K562 (cell line): ENCODE measurements around the gene RNF40. TPM values are rescaled to one million over a fixed set of nuclear protein-coding genes. Genes with fewer than 3 reads are reported as not detected.
A peak's percentile ranks its signal among the peaks of the same experiment; 100 is the strongest.

Source experiments
- ATAC-seq: fragments of 200-7000 bp; cut with Tn5 transposase; 3 replicates; pipeline ENCODE4 v1.9.1; 2020; ENCODE audit warnings: moderate library complexity
- BruUV-seq: library from RNA; stranded (reverse); fragments of 400-500 nt; replicated peaks from 2 replicates; lab custom pipeline; 2021; lab: Mats Ljungman, UMichigan
- CTCF ChIA-PET: fragments of 300-600 bp; formaldehyde crosslinking; extraction: SDS; loops from one replicate; lab custom pipeline; 2021; ENCODE audit warnings: low intra/inter-chr PET ratio; lab: Yijun Ruan, JAX
- POLR2A ChIA-PET: fragments of 300-600, 350-650 bp; sonication (Branson Sonifier 250); formaldehyde crosslinking; extraction: SDS; loops from one replicate; lab custom pipeline; 2021; ENCODE audit warnings: antibody characterized with exemption, inconsistent platforms; lab: Yijun Ruan, JAX
- DNase-seq, 4 experiments: peaks; one replicate each; pipeline versions ENCODE4 v3.0.0 to v3.0.0-alpha.2; 2011 to 2018; ENCODE audit warnings: low spot score in 3 of 4, mixed read lengths in 3 of 4; ENCODE audit errors: extremely low read depth in 1 of 4
- FAIRE-seq: peaks from 2 replicates; lab custom pipeline; 2011; peaks lifted over from hg19 to GRCh38; lab: Jason Lieb, UNC
- H2AFZ ChIP-seq: 2 replicates; pipeline ENCODE4 v1.6.0; 2011; ENCODE audit warnings: low read depth, low read length, control low read depth, inconsistent platforms
- H3K27ac ChIP-seq: fragments of 200-600 bp; 3 replicates; pipeline ENCODE4 v1.8.0; 2011; ENCODE audit warnings: low read depth, mild to moderate bottlenecking, control low read depth, inconsistent platforms, low read length, moderate library complexity, mixed read lengths; ENCODE audit errors: extremely low read depth
- H3K27me3 ChIP-seq, 2 experiments: fragments of 300-600 bp in 1 of 2; 2 replicates in 1 of 2; 3 replicates in 1 of 2; pipeline versions ENCODE4 v1.6.0 to v1.8.0; 2011; ENCODE audit warnings: inconsistent platforms in 2 of 2, low read length in 2 of 2, mild to moderate bottlenecking in 1 of 2, mixed read lengths in 1 of 2, moderate library complexity in 1 of 2; ENCODE audit not compliant: control insufficient read depth in 2 of 2, insufficient read depth in 2 of 2
- H3K36me3 ChIP-seq: fragments of 300-600 bp; 3 replicates; pipeline ENCODE4 v1.8.0; 2011; ENCODE audit warnings: mild to moderate bottlenecking, low read length, inconsistent platforms; ENCODE audit not compliant: control insufficient read depth, insufficient read depth
- H3K4me1 ChIP-seq, 2 experiments: fragments of 200-600 bp in 1 of 2; replicated peaks in 1 of 2; 2 replicates in 1 of 2; 3 replicates in 1 of 2; pipeline versions ENCODE4 v1.5.1 to v1.8.0; 2011; ENCODE audit warnings: inconsistent platforms in 2 of 2, low read length in 2 of 2, mild to moderate bottlenecking in 1 of 2, mixed read lengths in 1 of 2, moderate library complexity in 1 of 2; ENCODE audit not compliant: control insufficient read depth in 2 of 2, insufficient read depth in 2 of 2
- H3K4me2 ChIP-seq: 2 replicates; pipeline ENCODE4 v1.6.1; 2011; ENCODE audit warnings: low read length, control low read depth, inconsistent platforms, mixed read lengths; ENCODE audit not compliant: insufficient read depth
- H3K4me3 ChIP-seq: fragments of 200-600 bp; sonication (generic), shearing (Covaris generic); 2 replicates; pipeline ENCODE4 v1.5.1; 2016; ENCODE audit warnings: control low read depth, inconsistent platforms
- H3K79me2 ChIP-seq: fragments of 200-600 bp; 3 replicates; pipeline ENCODE4 v1.8.0; 2011; ENCODE audit warnings: low read length, inconsistent platforms; ENCODE audit not compliant: control insufficient read depth, insufficient read depth
- H3K9ac ChIP-seq, 2 experiments: 2 replicates each; pipeline versions ENCODE4 v1.6.0 to v1.6.1; 2011; ENCODE audit warnings: low read depth in 2 of 2, low read length in 2 of 2, control low read depth in 1 of 2, inconsistent platforms in 1 of 2, mild to moderate bottlenecking in 1 of 2, mixed read lengths in 1 of 2; ENCODE audit not compliant: insufficient read depth in 1 of 2
- H3K9me1 ChIP-seq: one replicate; pipeline ENCODE4 v1.6.0; 2011; ENCODE audit warnings: inconsistent platforms, mild to moderate bottlenecking, low read length, moderate library complexity; ENCODE audit not compliant: control insufficient read depth, insufficient read depth
- H3K9me3 ChIP-seq: replicated peaks from 2 replicates; pipeline ENCODE4 v1.5.1; 2011; ENCODE audit warnings: low read depth, low read length, inconsistent platforms; ENCODE audit not compliant: control insufficient read depth, insufficient read depth
- H4K20me1 ChIP-seq: replicated peaks from 2 replicates; pipeline ENCODE4 v1.6.1; 2011; ENCODE audit warnings: low read length, inconsistent platforms, mixed read lengths; ENCODE audit not compliant: control insufficient read depth, insufficient read depth
- ZNF121 ChIP-seq: sonication (generic); formaldehyde crosslinking; conservative IDR thresholded peaks from 2 replicates; pipeline ENCODE4 v1.8.0; 2022; ENCODE audit warnings: missing genetic modification reagents
- WGBS: fragments of 100-300 bp; shearing (Covaris generic); methylation state at CpG from one replicate; pipeline ENCODE4 v1.1.6; 2016; ENCODE audit warnings: low coverage, mixed read lengths; ENCODE audit not compliant: insufficient coverage; ENCODE audit errors: missing lambda C conversion rate; 5-methylcytosine and 5-hydroxymethylcytosine counted together
- in situ Hi-C: fragments of 300-500 bp; cut with MboI; formaldehyde crosslinking; loops from 4 replicates; pipeline ENCODE4 v1.15.0; 2018; ENCODE audit warnings: inconsistent platforms, mixed read lengths
- intact Hi-C: fragments of 100-400 bp; cut with micrococcal nuclease; formaldehyde crosslinking; loops from 2 replicates; pipeline ENCODE4 v1.14.2; 2022
- polyA plus RNA-seq, 8 experiments: library from polyadenylated mRNA; depleted of rRNA in 4 of 8; stranded (reverse) in 5 of 8; unstranded in 3 of 8; fragments of >200 nt; fragmentation: Nextera tagmentation in 2 of 8; fragmentation: Illumina TruSeq in 1 of 8; extraction: Ambion mirVana in 2 of 8; extraction: Trizol in 1 of 8; gene quantifications; 2 replicates each; pipeline versions ENCODE4 v1.2.1 to v1.2.3, GENCODE V29; 2011 to 2014; ENCODE audit warnings: inconsistent platforms in 1 of 8, missing spikeins in 1 of 8
- small RNA-seq: library from RNA; depleted of rRNA; stranded (forward); fragments of <200 nt; gene quantifications from one replicate; pipeline ENCODE3, GENCODE V24; 2014
- total RNA-seq, 7 experiments: library from RNA; depleted of rRNA in 6 of 7; stranded (reverse); fragments of >200 nt in 6 of 7; fragmentation: Illumina TruSeq in 2 of 7; extraction: Trizol in 2 of 7; gene quantifications; 2 replicates each; pipeline versions ENCODE4 v1.2.1 to v1.2.3, GENCODE V29; 2011 to 2021; ENCODE audit warnings: low replicate concordance in 1 of 7
- TF ChIP-seq, protein P1 (sequence below): fragments of 450-650 bp; IDR thresholded peaks from 2 replicates; pipeline ENCODE4 v1.6.1; 2014; ENCODE audit warnings: low read depth, mild to moderate bottlenecking, moderate library complexity, borderline replicate concordance

The RNF40 gene
- total and polyA plus RNA-seq, 9 of the 15 experiments (the other 6 are each of a cell fraction or from before 2014, with no cell fraction given) = 6.2 to 129 (median 81.5) TPM

DNA sequence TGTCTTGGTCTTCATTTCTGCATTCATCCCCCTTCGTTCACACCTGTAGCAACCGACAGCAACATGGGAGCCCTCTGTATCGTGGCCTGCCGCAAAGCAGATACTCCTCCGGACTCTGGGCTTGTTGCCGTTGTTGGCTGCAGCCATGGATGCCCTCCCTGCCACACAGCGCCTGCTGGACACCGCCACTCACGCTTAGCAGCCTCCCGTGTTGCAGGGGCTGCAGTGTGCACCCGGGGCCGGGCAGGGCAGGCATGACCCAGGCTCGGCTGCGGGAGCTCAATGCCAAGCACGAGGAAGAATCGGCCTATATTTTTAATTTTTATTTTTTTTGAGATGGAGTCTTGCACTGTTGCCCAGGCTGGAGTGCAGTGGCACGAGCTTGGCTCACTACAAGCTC is 59.8 kb downstream of the RNF40 start:
- Histone ChIP-seq H2AFZ (no peak overlapping the region), H3K4me1 (peaks cover 0 to 8% of the 10 kb centered on the region in 2 experiments; a peak in 2 of 5 replicates), H3K36me3 (no peaks in the 10 kb centered on the region), H3K4me2 (no peak overlapping the region), H3K9me1 (no peaks in the 10 kb centered on the region), H3K27ac (no peak overlapping the region), H3K4me3 (no peak overlapping the region), H4K20me1 (no peaks in the 10 kb centered on the region), H3K9ac (no peak overlapping the region), H3K9me3 (no peaks in the 10 kb centered on the region), H3K27me3 (no peaks in the 10 kb centered on the region), H3K79me2 (no peaks in the 10 kb centered on the region)
- ChIA-PET POLR2A (interaction anchor here (1.2 kb wide), 1 partner anchor 15 kb away, joined by 3 read pairs; no protein-coding TSS in a partner anchor), CTCF (no interaction called here)
- intact Hi-C loops = no loop called here
- 70% methylated on average over 17 of the region's 17 CpGs for WGBS
- ATAC-seq (no peak), DNase-seq (no peak), FAIRE-seq (no peak)
- in situ Hi-C loops = no loop called here
- TF ChIP-seq, protein P1, sequence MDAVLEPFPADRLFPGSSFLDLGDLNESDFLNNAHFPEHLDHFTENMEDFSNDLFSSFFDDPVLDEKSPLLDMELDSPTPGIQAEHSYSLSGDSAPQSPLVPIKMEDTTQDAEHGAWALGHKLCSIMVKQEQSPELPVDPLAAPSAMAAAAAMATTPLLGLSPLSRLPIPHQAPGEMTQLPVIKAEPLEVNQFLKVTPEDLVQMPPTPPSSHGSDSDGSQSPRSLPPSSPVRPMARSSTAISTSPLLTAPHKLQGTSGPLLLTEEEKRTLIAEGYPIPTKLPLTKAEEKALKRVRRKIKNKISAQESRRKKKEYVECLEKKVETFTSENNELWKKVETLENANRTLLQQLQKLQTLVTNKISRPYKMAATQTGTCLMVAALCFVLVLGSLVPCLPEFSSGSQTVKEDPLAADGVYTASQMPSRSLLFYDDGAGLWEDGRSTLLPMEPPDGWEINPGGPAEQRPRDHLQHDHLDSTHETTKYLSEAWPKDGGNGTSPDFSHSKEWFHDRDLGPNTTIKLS = no peak
- 0 out of 2 replicates have a peak, but pooled peaks have one; percentile 12 for TF ChIP-seq ZNF121 (CRISPR knock-in tag)
- no TSS peak for BruUV-seq

Small RNAs within 50 kb of the gene (small RNA-seq; reads per million reads assigned to genes)
- gene RF00017 = not detected

Other genes with a start within 250 kb of the RNF40 start
Only the 7 nearest of the 19 such genes appear.
- 15.6 and 20.2 TPM in 2 replicates for gene PRR14, start 111.4 kb upstream of the RNF40 start, total RNA-seq (2014; rRNA removed)
- 6.5 and 6.8 TPM in 2 replicates for gene PRR14, start 111.4 kb upstream of the RNF40 start, total RNA-seq (2014; rRNA removed; fragmentation: Illumina TruSeq; extraction: Trizol)
- 11.5 and 12.5 TPM in 2 replicates for gene PRR14, start 111.4 kb upstream of the RNF40 start, total RNA-seq (2015; rRNA removed; fragmentation: Illumina TruSeq; extraction: Trizol)
- 62.1 and 63.1 TPM in 2 replicates for gene PRR14, start 111.4 kb upstream of the RNF40 start, total RNA-seq (2021)
- gene PRR14, start 111.4 kb upstream of the RNF40 start, polyA plus RNA-seq (2011; rRNA removed) = 10.0 and 13.0 TPM in 2 replicates
- gene PRR14, start 111.4 kb upstream of the RNF40 start, polyA plus RNA-seq (2014; fragmentation: Illumina TruSeq; extraction: Trizol) = 23.8 and 38.3 TPM in 2 replicates
- 1 to 10 TPM; 2.2 to 2.3 TPM for gene PRR14, start 111.4 kb upstream of the RNF40 start, polyA plus RNA-seq (2014; fragmentation: Nextera tagmentation; extraction: Ambion mirVana)
- 20.5 and 26.7 TPM in 2 replicates for gene PRR14, start 111.4 kb upstream of the RNF40 start, polyA plus RNA-seq (2014; rRNA removed)
- gene FBRS, start 103.9 kb upstream of the RNF40 start, total RNA-seq (2014; rRNA removed) = 13.1 and 19.0 TPM in 2 replicates
- gene FBRS, start 103.9 kb upstream of the RNF40 start, total RNA-seq (2014; rRNA removed; fragmentation: Illumina TruSeq; extraction: Trizol) = 6.9 and 8.1 TPM in 2 replicates
- gene FBRS, start 103.9 kb upstream of the RNF40 start, total RNA-seq (2015; rRNA removed; fragmentation: Illumina TruSeq; extraction: Trizol) = 15.6 and 17.9 TPM in 2 replicates
- gene FBRS, start 103.9 kb upstream of the RNF40 start, total RNA-seq (2021) = 50.1 and 59.5 TPM in 2 replicates
- 5.4 and 11.8 TPM in 2 replicates for gene FBRS, start 103.9 kb upstream of the RNF40 start, polyA plus RNA-seq (2011; rRNA removed)
- 21.7 and 32.6 TPM in 2 replicates for gene FBRS, start 103.9 kb upstream of the RNF40 start, polyA plus RNA-seq (2014; fragmentation: Illumina TruSeq; extraction: Trizol)
- under 1 TPM; 0.32 to 0.46 TPM for gene FBRS, start 103.9 kb upstream of the RNF40 start, polyA plus RNA-seq (2014; fragmentation: Nextera tagmentation; extraction: Ambion mirVana)
- gene FBRS, start 103.9 kb upstream of the RNF40 start, polyA plus RNA-seq (2014; rRNA removed) = 21.9 and 25.1 TPM in 2 replicates
- gene SRCAP, start 63.2 kb upstream of the RNF40 start, total RNA-seq (2014; rRNA removed) = 16.0 and 16.3 TPM in 2 replicates
- 3.5 and 3.7 TPM in 2 replicates for gene SRCAP, start 63.2 kb upstream of the RNF40 start, total RNA-seq (2014; rRNA removed; fragmentation: Illumina TruSeq; extraction: Trizol)
- gene SRCAP, start 63.2 kb upstream of the RNF40 start, total RNA-seq (2015; rRNA removed; fragmentation: Illumina TruSeq; extraction: Trizol) = 5.8 and 7.9 TPM in 2 replicates
- 58.9 and 62.6 TPM in 2 replicates for gene SRCAP, start 63.2 kb upstream of the RNF40 start, total RNA-seq (2021)
- gene SRCAP, start 63.2 kb upstream of the RNF40 start, polyA plus RNA-seq (2011; rRNA removed) = 2.2 and 6.4 TPM in 2 replicates
- gene SRCAP, start 63.2 kb upstream of the RNF40 start, polyA plus RNA-seq (2014; fragmentation: Illumina TruSeq; extraction: Trizol) = 14.9 and 21.0 TPM in 2 replicates
- gene SRCAP, start 63.2 kb upstream of the RNF40 start, polyA plus RNA-seq (2014; fragmentation: Nextera tagmentation; extraction: Ambion mirVana) = under 1 TPM; 0.21 to 0.53 TPM
- 11.4 and 17.0 TPM in 2 replicates for gene SRCAP, start 63.2 kb upstream of the RNF40 start, polyA plus RNA-seq (2014; rRNA removed)
- gene PHKG2, start 13.9 kb upstream of the RNF40 start, total RNA-seq (2014; rRNA removed) = 30.7 and 45.9 TPM in 2 replicates
- 18.3 and 21.2 TPM in 2 replicates for gene PHKG2, start 13.9 kb upstream of the RNF40 start, total RNA-seq (2014; rRNA removed; fragmentation: Illumina TruSeq; extraction: Trizol)
- 23.9 and 25.2 TPM in 2 replicates for gene PHKG2, start 13.9 kb upstream of the RNF40 start, total RNA-seq (2015; rRNA removed; fragmentation: Illumina TruSeq; extraction: Trizol)
- gene PHKG2, start 13.9 kb upstream of the RNF40 start, total RNA-seq (2021) = 39.7 and 40.7 TPM in 2 replicates
- 44.1 and 54.4 TPM in 2 replicates for gene PHKG2, start 13.9 kb upstream of the RNF40 start, polyA plus RNA-seq (2011; rRNA removed)
- gene PHKG2, start 13.9 kb upstream of the RNF40 start, polyA plus RNA-seq (2014; fragmentation: Illumina TruSeq; extraction: Trizol) = 39.2 and 41.0 TPM in 2 replicates
- 10 to 100 TPM in 1 of 2 experiments, 1 to 10 TPM in 1; 5.8 to 14.1 TPM for gene PHKG2, start 13.9 kb upstream of the RNF40 start, polyA plus RNA-seq (2014; fragmentation: Nextera tagmentation; extraction: Ambion mirVana)
- 50.4 and 54.2 TPM in 2 replicates for gene PHKG2, start 13.9 kb upstream of the RNF40 start, polyA plus RNA-seq (2014; rRNA removed)
- gene CFAP119, start 260 bp upstream of the RNF40 start, total RNA-seq (2014; rRNA removed) = 16.1 and 18.5 TPM in 2 replicates
- gene CFAP119, start 260 bp upstream of the RNF40 start, total RNA-seq (2014; rRNA removed; fragmentation: Illumina TruSeq; extraction: Trizol) = 4.2 and 6.1 TPM in 2 replicates
- 7.0 and 7.4 TPM in 2 replicates for gene CFAP119, start 260 bp upstream of the RNF40 start, total RNA-seq (2015; rRNA removed; fragmentation: Illumina TruSeq; extraction: Trizol)
- gene CFAP119, start 260 bp upstream of the RNF40 start, total RNA-seq (2021) = 18.4 and 20.0 TPM in 2 replicates
- gene CFAP119, start 260 bp upstream of the RNF40 start, polyA plus RNA-seq (2011; rRNA removed) = 13.5 and 16.3 TPM in 2 replicates
- 9.0 and 9.6 TPM in 2 replicates for gene CFAP119, start 260 bp upstream of the RNF40 start, polyA plus RNA-seq (2014; fragmentation: Illumina TruSeq; extraction: Trizol)
- gene CFAP119, start 260 bp upstream of the RNF40 start, polyA plus RNA-seq (2014; fragmentation: Nextera tagmentation; extraction: Ambion mirVana) = 1 to 10 TPM; 5.5 to 6.2 TPM
- 33.7 and 38.2 TPM in 2 replicates for gene CFAP119, start 260 bp upstream of the RNF40 start, polyA plus RNA-seq (2014; rRNA removed)
- gene ZNF629, start 24.9 kb downstream of the RNF40 start, total RNA-seq (2014; rRNA removed) = 13.8 and 14.9 TPM in 2 replicates
- gene ZNF629, start 24.9 kb downstream of the RNF40 start, total RNA-seq (2014; rRNA removed; fragmentation: Illumina TruSeq; extraction: Trizol) = 6.7 and 7.3 TPM in 2 replicates
- gene ZNF629, start 24.9 kb downstream of the RNF40 start, total RNA-seq (2015; rRNA removed; fragmentation: Illumina TruSeq; extraction: Trizol) = 9.2 and 10.0 TPM in 2 replicates
- 16.5 and 18.8 TPM in 2 replicates for gene ZNF629, start 24.9 kb downstream of the RNF40 start, total RNA-seq (2021)
- 2.6 and 4.4 TPM in 2 replicates for gene ZNF629, start 24.9 kb downstream of the RNF40 start, polyA plus RNA-seq (2011; rRNA removed)
- gene ZNF629, start 24.9 kb downstream of the RNF40 start, polyA plus RNA-seq (2014; fragmentation: Illumina TruSeq; extraction: Trizol) = 11.6 and 12.4 TPM in 2 replicates
- gene ZNF629, start 24.9 kb downstream of the RNF40 start, polyA plus RNA-seq (2014; fragmentation: Nextera tagmentation; extraction: Ambion mirVana) = under 1 TPM; 0.44 to 0.66 TPM
- 6.1 and 7.4 TPM in 2 replicates for gene ZNF629, start 24.9 kb downstream of the RNF40 start, polyA plus RNA-seq (2014; rRNA removed)
- 80.1 and 85.8 TPM in 2 replicates for gene BCL7C, start 131.8 kb downstream of the RNF40 start, total RNA-seq (2014; rRNA removed)
- gene BCL7C, start 131.8 kb downstream of the RNF40 start, total RNA-seq (2014; rRNA removed; fragmentation: Illumina TruSeq; extraction: Trizol) = 7.0 and 7.9 TPM in 2 replicates
- 31.6 and 32.9 TPM in 2 replicates for gene BCL7C, start 131.8 kb downstream of the RNF40 start, total RNA-seq (2015; rRNA removed; fragmentation: Illumina TruSeq; extraction: Trizol)
- gene BCL7C, start 131.8 kb downstream of the RNF40 start, total RNA-seq (2021) = 41.2 and 43.1 TPM in 2 replicates
- 15.1 and 17.4 TPM in 2 replicates for gene BCL7C, start 131.8 kb downstream of the RNF40 start, polyA plus RNA-seq (2011; rRNA removed)
- gene BCL7C, start 131.8 kb downstream of the RNF40 start, polyA plus RNA-seq (2014; fragmentation: Illumina TruSeq; extraction: Trizol) = 19.6 and 37.5 TPM in 2 replicates
- 1 to 10 TPM; 1.7 to 2.6 TPM for gene BCL7C, start 131.8 kb downstream of the RNF40 start, polyA plus RNA-seq (2014; fragmentation: Nextera tagmentation; extraction: Ambion mirVana)
- 61.9 and 75.9 TPM in 2 replicates for gene BCL7C, start 131.8 kb downstream of the RNF40 start, polyA plus RNA-seq (2014; rRNA removed)